IPS-11a (cell line): ENCODE data around the gene HK1.
"Not testable (repeated sequence)": the region's sequence is repeated elsewhere in the genome, so short reads cannot be mapped to it uniquely, and the experiment has no call there.

Experiments
- H3K4me3 ChIP-seq: one replicate; pipeline ENCODE4 v1.5.1; 2013; ENCODE audit warnings: low read depth, low read length, control low read depth

HK1 gene

DNA sequence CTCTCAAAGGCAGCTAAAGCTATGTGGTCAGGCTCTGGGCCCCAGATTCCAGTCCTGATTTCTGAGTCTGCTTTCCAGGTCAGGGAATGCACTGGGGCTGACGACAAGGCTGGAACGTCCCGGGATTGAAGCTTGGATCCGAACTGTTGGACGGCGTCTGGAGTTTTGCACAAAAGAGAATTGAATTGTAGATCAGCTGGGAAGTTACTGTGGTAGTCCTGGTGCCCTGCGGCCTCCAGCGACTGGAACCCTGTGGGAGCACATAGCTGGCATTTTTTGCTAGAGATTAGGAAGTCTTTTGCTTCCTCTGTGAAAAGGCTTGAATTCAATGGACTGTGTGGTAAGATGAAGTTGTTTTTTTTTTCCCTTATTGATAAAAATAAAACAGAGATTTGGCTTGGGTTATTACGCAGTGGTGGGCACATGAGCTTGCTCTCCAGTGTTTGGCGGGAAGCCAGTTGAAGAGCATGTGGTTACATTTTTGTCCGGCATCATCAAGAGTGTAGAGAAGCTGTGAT, at the start of gene HK1:
TSS of gene HK1 (plus strand) at position 51 of the 518 bp plus-strand sequence.
- H3K4me3 ChIP-seq = no peak within 1 kb of the TSS

DNA sequence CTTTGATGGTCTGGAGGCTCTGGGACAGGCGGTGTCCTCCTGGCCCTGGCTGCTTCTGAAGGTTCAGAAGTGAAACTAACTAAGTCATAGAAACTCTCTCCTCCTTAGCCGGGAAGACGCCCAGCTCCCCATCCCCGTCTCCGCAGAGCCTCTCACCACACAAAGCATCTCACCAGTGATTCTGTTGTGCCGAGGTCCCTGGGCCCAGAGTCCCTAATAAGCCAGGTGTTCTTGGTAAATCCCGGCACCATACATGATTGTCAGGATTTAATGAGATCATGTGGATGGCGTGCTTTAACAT, 48.7 kb upstream of the HK1 start:
- no peak overlapping the region for H3K4me3 ChIP-seq

DNA sequence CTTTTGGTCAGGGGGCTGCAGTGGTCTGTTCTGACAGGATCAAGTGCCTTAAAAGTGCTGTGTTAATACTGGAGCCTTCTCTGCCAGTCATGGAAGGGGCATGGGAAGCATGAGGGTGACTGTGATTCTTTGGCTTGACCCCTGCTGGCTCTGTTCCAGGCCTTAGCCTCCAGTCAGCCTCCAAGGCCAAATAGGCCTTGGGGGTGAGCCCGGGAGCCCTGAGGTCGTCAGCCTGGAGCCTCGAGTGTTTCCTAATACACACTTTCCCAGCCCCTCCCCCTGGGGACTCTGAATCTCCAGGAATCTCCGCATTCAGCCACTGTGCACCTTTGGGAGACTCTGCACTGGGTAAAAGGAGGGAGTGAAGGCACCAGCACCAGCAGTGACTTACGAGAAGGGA, 48.2 kb upstream of the HK1 start:
- H3K4me3 ChIP-seq = no peak overlapping the region

DNA sequence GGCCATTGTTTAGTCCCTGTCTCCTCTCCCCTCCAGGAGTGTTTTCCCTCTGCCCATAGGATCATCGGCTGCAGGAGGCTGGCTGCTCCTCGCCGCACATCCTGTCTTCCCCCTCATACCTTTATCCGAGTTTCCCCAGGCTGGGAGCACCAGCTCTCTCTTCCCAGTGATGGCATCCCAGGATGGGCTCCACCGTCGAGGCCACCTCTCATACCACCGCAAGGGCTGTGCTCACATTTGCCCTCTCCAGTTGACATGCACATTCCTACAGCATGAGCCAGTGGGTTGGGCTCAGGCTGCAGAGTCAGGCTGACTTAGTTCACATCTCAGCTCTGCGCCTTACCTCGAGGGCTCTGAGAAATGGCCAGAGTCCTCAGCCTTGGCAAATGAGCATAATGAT, 46.0 kb upstream of the HK1 start:
- no peak overlapping the region for H3K4me3 ChIP-seq

DNA sequence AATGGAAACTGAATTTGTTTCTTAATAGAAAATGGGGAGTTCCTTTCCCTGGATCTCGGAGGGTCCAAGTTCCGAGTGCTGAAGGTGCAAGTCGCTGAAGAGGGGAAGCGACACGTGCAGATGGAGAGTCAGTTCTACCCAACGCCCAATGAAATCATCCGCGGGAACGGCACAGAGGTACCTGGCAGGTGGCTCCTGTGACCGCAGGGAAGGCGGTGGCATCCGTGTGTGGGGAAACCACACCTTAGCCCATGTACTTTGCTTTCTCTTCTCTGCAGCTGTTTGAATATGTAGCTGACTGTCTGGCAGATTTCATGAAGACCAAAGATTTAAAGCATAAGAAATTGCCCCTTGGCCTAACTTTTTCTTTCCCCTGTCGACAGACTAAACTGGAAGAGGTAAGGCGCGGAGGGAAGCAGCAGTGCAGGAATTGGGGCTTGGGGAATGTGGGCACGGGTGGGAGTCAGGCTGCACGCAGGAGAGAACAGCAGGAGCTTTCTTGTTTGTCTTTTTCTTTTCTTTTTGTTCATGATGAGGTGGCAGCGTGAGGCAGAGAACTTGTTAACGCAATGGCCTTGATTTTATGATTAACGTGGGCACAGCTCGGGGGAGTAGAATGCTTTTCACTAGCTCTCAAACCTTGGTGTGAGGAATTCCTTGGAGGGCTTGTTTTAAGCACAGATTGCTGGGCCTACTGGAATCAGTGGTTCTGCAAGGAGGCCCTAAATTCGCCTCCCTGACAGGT, 45.4 kb upstream of the HK1 start:
- no peak overlapping the region for H3K4me3 ChIP-seq

DNA sequence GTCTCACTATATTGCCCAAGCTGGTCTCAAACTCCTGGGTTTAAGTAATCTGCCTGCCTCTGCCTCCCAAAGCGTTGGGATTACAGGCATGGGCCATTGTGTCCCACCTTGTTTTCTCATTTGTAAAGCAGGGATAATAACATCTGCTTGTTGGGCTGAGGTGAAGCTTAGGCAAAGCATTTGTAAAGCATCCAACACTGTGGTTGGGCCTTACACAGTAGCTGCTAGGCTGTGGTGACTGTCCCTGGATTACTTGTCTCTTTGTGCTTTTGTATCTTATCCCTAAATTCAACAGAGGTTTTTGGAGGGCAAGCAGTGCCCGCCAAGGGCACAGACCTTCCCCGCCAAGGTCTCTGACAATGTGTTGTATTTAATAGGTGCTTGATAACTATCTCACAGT, 43.8 kb upstream of the HK1 start:
- no peak overlapping the region for H3K4me3 ChIP-seq

DNA sequence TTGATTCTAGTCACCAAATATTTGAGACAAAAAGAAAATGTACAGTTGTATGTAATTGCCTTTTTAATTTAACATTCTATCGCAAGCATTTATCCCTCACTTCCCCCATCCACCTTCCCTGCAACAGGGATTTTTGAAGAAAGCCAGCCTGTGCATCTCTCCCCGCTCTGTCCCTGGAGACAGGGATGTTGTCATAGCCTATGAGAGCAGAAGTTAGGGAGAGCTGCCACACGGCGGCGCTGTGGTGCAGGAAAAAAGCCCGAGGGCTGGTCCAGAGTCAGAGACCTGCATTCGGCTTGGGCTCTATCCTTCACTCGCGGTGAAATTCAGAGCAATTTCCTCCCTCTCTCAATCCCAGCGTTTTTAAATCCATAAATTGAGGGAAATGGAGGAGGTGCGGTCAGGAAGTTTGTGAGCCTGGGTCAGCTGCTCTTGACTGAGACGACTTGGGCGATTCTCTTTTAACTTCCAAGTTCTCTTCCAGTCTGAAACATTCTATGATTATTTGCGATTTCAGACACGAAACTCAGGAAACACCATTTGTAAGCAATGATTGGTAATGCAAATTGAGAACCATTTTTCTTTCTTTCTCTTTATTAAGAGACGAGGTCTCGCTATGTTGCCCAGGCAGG, 40.7 kb upstream of the HK1 start:
- no peak overlapping the region for H3K4me3 ChIP-seq

DNA sequence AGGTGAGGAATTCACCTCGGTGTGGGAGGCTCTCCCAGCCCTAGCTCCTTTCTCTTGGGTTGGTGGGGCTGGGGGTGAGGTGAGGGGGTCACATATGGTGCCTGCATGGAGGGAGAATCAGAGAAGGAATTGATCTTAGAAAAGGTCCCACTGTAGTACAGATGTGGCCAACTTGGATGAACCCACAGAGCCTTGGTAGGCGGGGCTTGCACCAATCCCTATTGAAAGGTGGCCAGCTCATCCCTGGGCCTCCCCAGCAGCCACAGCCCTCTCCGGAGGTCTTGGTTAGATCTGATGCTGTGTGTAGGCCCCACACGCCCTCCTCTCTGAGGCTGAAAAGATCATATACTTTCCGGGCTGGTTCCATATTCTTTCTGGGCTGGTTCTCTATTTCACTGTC, 39.2 kb upstream of the HK1 start:
- H3K4me3 ChIP-seq = no peak overlapping the region

DNA sequence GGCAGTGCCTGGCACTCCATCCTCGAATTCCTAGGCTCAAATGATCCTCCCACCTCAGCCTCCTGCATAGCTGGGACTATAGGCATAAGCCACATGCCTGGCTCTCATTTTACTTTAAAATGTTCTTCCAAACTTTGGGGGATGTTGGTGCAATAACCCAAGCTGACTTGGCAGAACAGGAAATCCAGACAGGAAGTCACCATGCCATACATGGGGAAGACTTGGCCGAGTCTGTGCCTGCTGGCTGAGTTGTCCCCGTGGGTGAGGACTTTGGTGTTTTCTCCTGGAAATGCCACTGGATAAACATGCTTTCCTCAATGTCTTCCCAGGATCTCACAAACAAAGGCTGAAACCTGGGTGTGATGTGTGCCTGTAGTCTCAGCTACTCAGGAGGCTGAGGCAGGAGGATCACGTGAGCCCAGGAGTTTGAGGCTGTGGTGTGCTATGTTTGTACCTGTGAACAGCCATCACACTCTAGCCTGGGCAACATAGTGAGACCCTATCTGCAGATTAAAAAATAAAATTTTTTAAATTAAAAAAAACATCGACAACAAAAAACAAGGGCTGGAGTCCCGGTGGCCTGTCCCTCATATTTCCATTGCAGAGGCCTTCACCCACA, 38.4 kb upstream of the HK1 start:
- H3K4me3 ChIP-seq = no peak overlapping the region

DNA sequence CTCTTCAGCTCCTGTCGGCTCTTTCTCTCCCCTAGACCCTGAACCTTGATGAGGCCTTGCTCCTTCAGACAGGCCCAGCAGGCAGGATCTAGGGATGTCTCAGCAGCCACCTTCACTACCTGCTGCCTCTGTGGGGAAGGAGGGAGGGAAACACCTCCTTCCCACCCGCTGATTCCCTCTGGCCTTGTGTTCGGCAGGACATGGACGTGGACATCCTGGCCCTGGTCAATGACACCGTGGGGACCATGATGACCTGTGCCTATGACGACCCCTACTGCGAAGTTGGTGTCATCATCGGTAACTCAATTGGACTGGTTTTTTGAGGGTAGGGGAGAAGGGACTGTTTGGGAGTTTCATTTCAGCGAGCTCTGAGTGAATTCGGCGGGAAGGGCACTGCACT, 37.8 kb upstream of the HK1 start:
- H3K4me3 ChIP-seq = no peak overlapping the region

DNA sequence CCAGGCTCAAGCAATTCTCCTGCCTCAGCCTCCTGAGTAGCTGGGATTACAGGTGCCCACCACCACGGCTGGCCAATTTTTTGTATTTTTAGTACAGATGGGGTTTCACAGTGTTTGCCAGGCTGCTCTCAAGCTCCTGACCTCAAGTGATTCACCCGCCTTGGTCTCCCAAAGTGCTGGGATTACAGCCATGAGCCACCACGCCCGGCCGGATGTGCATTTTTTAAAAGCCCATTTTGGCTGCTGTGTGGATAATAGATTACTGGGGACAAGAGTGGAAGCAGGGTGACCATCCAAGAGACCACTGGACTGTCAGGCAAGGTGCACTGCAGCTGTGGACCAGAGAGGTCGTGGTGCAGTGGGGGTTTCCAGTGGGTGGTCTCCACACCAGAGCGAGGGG, 36.7 kb upstream of the HK1 start:
- H3K4me3 ChIP-seq = no peak overlapping the region

DNA sequence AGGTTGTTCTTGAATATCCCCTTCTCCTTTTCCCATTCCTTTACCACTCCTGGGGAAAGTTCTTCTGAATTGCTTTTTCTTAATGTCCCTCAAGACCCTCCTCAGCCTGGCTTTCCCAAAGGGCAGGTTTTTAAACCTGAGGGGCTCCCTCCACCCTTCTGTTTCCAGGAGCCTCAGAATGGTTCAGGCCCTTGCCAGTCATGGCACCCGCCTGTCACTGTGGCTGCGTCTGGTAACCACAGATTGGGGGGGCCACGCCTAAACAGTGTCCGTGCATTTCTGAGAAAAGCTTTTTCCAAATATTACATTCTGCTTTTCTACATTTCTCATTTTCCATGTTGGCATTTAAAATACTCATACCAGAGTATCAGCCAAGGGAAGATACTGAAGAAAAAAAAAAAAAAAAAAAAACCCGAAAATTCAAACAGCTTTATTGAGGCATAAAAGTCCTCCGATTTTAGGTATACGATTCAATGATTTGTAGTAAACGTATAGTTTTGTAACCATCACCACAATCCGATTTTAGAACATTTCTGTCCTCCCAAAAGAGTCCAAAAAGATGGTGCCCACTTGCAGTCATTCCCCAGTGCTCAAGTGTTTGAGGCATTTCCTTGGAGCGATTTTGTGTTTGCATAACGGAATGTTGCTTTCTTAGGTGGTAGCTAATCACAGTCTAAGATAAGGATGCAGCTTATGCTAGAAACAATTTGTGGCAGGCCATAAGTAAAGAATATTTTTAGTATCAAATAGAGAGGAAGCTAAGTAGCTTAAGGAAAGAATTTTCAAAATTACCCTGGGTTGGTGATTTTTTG, 36.0 kb upstream of the HK1 start:
- H3K4me3 ChIP-seq = no peak overlapping the region

DNA sequence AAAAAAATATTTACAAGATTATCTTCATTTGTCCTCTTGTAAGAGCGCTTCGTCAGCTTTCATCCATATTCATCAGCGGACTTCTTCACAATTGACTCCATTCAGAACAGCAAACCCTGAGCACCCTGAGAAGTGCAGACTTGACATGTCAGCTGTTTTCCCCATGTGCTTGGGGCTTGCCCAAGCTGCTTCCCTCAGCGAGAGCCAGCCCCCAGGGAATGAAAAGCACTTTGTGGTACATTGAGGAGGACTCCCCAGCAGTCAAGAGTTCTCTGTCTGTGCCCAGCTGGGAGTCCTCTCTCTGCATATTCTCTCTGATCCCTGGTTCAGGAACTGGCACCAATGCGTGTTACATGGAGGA, 35.5 kb upstream of the HK1 start:
- no peak overlapping the region for H3K4me3 ChIP-seq

DNA sequence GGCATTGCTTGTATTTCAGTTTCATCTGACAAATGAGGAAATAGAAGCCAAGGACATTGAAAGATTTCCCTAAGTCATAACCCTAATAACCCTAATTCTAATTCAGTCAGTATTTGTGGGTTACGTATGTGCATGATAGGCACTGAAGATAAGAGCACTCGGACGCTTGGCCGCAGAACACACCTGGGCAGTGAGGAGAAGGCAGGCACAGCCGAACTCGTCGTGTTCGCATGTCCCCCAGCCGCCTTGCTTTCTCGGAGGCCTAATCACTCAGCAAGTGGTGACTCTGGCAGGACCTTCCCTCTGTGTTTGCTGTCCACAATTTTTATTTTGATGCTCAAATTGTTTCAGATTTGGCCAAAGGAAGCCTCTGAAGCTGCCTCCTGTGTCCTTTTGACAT, 34.5 kb upstream of the HK1 start:
- no peak overlapping the region for H3K4me3 ChIP-seq

DNA sequence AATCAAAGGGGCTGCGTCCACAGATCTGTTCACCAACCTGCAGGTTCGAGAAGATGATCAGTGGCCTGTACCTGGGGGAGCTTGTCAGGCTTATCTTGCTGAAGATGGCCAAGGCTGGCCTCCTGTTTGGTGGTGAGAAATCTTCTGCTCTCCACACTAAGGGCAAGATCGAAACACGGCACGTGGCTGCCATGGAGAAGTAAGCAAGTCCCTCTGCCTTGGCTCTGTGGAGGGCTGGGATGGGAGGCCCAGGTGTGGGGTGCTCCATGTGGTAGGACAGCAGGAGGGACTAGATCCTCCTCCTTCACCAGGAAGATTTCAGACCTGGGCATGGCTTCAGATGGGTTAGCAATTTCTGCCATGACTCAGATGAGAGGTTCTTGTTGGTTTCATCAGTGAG, 32.3 kb upstream of the HK1 start:
- no peak overlapping the region for H3K4me3 ChIP-seq

DNA sequence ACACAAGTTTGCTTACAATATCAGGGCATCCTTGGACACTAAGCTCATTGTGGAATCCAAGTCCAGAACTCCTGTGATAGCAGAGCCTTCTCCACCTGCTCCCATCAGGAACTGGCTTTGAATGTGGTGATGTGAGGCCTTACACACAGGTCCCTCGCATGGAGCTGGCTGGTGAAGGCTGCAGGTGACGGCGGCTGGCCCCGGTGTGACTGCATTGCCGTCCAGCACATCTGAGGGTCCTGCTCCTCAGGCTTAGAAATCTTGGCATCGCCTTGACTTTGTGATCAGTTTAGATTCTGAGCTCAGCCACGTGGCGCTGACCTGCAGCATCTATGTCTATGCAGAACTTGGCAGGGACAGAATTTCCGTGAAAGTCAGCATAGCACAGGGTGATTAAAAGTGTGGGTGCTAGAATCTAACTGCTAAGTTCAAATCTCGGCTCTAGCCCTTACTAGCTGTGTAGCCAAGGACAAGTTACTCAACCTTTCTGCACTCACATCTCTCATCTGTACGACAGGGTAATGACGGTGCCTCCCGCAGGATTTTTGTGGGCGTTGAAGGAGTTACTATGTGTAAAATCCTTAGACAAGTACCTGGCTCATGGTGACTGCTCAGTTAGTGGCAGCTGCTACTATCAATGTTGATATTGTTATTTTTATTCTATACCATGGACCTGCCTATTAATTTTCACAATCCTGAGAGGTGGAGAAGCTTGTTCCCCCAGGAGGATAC, 31.5 kb upstream of the HK1 start:
- H3K4me3 ChIP-seq = no peak overlapping the region

DNA sequence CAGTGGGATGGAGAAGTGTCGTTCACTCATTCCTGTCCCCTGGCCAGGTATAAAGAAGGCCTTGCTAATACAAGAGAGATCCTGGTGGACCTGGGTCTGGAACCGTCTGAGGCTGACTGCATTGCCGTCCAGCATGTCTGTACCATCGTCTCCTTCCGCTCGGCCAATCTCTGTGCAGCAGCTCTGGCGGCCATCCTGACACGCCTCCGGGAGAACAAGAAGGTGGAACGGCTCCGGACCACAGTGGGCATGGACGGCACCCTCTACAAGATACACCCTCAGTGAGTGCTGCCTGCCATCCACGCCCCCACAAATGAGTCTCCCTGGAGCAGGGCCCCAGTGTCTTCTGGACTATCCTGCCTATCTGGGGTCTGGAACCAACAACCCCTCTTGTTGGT, 31.0 kb upstream of the HK1 start:
- no peak overlapping the region for H3K4me3 ChIP-seq

DNA sequence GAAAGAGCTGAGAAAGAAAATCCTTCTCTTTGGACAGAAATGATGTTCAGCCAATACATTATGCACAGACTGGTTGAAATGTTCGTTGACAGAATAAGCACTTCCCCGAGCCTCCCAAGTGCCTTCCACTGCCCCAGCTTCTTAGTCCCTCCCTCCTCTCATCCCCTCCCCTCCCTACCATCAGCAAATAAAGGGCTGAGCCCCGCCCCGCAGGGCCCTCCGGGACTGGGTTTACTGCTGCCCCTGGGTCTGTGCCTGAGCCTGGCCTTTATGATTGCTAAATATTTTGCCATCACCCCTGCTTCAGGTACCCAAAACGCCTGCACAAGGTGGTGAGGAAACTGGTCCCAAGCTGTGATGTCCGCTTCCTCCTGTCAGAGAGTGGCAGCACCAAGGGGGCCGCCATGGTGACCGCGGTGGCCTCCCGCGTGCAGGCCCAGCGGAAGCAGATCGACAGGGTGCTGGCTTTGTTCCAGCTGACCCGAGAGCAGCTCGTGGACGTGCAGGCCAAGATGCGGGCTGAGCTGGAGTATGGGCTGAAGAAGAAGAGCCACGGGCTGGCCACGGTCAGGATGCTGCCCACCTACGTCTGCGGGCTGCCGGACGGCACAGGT, 30.1 kb upstream of the HK1 start:
- no peak overlapping the region for H3K4me3 ChIP-seq

DNA sequence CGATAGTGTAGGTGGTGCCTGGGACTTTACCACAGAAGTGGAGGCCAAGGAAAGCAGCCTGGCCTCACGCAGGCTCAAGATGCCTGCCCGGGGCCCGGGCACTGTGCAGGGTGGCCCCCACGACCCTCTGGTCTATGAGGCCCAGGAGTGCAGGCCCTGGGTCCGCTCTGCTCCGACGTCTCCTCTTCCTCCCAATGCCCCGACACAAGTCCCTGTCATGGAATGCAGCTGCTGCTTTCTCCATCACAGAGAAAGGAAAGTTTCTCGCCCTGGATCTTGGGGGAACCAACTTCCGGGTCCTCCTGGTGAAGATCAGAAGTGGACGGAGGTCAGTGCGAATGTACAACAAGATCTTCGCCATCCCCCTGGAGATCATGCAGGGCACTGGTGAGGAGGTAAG, 28.3 kb upstream of the HK1 start:
- H3K4me3 ChIP-seq = no peak overlapping the region

DNA sequence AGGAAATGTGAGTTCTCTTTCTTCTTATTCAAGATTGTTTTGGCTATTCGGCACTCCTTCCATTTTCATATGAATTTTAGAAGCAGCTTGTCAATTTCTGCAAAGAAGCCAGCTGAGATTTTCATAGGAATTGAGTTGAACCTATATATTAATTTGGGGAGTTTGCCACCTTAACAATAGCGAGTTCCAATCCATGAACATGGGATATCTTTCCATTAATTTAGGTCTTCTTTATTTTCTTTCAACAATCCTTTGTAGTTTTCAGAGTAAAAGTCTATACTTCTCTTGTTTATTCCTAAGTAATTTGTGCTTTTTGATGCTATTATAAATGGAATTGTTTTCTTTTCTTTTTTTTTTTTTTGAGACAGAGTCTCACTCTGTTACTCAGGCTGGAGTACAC, 26.9 kb upstream of the HK1 start:
- H3K4me3 ChIP-seq = not testable (repeated sequence)

DNA sequence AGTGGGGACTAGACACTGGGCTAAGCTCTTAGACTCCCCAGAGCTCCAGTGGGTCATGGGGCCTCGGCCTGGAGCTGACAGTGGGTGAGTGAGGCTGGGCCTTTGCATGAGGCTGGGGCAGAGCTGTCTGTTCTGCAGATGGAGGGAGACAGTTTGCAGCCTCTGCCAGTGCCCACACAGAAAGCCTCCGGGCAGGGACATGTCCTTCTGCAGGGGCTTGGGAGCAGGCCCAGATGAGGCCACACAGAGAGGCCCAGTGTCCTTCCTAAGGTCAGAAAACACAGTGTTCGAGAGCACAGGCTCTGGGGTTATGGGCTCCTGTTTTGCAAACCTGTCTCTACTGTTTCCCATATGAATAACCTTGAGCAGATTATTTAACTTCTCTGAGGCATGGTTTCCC, 25.1 kb upstream of the HK1 start:
- H3K4me3 ChIP-seq = no peak overlapping the region
